ENCODE data around the gene GAS2L2. TPM values are rescaled to one million over a fixed set of nuclear protein-coding genes. Genes with fewer than 3 reads are reported as not detected.
"Not testable (repeated sequence)": the region's sequence is repeated elsewhere in the genome, so short reads cannot be mapped to it uniquely, and the experiment has no call there.

GAS2L2 gene
- polyA plus RNA-seq, 1 donor from 2014 or later = 0.38 TPM

- Histone ChIP-seq H3K79me2 (replicated peaks; ENCODE audit: insufficient read depth, low read length) (no peaks in the 10 kb centered on the region), H3K27ac (ENCODE audit: low read length) (no peak overlapping the region)
Observed at GRCh38 chr17:35752471-35752870, 568 bp downstream of the GAS2L2 start.

GRCh38 chr17:35751541-35751940 lies 1.5 kb downstream of the GAS2L2 start:
- not testable (repeated sequence) for H2AFZ ChIP-seq (ENCODE audit: low read depth, low read length); H3K4me2 ChIP-seq (ENCODE audit: low read length)

More at GRCh38 chr17:35752471-35752870, 568 bp downstream of the GAS2L2 start:
- no peak overlapping the region for H3K9ac ChIP-seq (ENCODE audit: low read length)
- no peak overlapping the region for H2AFZ ChIP-seq (ENCODE audit: low read depth, low read length)
- no peaks in the 10 kb centered on the region for H3K36me3 ChIP-seq (ENCODE audit: insufficient read depth, low read length)
- H3K4me2 ChIP-seq (ENCODE audit: low read length) = no peak overlapping the region
- H3F3A ChIP-seq (ENCODE audit: insufficient read depth, low read length, poor library complexity, severe bottlenecking) = no peaks in the 10 kb centered on the region
- no peaks in the 10 kb centered on the region for H3K9me3 ChIP-seq (ENCODE audit: low read length)
- no peaks in the 10 kb centered on the region for H3K9me2 ChIP-seq (ENCODE audit: insufficient read depth, low read length)
- TF ChIP-seq CTCF (IDR thresholded peaks at IDR 0.05; ENCODE audit: poor library complexity, severe bottlenecking) (no peak), POLR2AphosphoS5 (IDR thresholded peaks at IDR 0.05) (no peak), EP300 (conservative IDR thresholded peaks at IDR 0.05; ENCODE audit: poor library complexity, severe bottlenecking) (no peak), RAD21 (conservative IDR thresholded peaks at IDR 0.05) (no peak), SMC3 (conservative IDR thresholded peaks at IDR 0.05; ENCODE audit: poor library complexity) (no peak), MXI1 (conservative IDR thresholded peaks at IDR 0.05; ENCODE audit: poor library complexity, severe bottlenecking) (no peak), REST (IDR thresholded peaks at IDR 0.05; ENCODE audit: borderline replicate concordance) (no peak), EZH2 (IDR thresholded peaks at IDR 0.05; ENCODE audit: borderline replicate concordance, insufficient read depth, low read length, poor library complexity, severe bottlenecking) (no peak), TAF1 (IDR thresholded peaks at IDR 0.05; ENCODE audit: low read depth) (no peak)
- H3K27me3 ChIP-seq (ENCODE audit: insufficient read depth, low read depth, low read length) = peaks cover 3% of the 10 kb centered on the region
- H3K4me3 ChIP-seq (ENCODE audit: low read length) = no peak overlapping the region
- no peaks in the 10 kb centered on the region for H4K20me1 ChIP-seq (ENCODE audit: insufficient read depth)

More at GRCh38 chr17:35751541-35751940, 1.5 kb downstream of the GAS2L2 start:
- H3K9me2 ChIP-seq (ENCODE audit: insufficient read depth, low read length); H3K36me3 ChIP-seq (ENCODE audit: insufficient read depth, low read length); H3K9ac ChIP-seq (ENCODE audit: low read length); H3K4me3 ChIP-seq (ENCODE audit: low read length); H3K9me3 ChIP-seq (ENCODE audit: low read length); H3K27ac ChIP-seq (ENCODE audit: low read length); H3K79me2 ChIP-seq (replicated peaks; ENCODE audit: insufficient read depth, low read length); H4K20me1 ChIP-seq (ENCODE audit: insufficient read depth); H3F3A ChIP-seq (ENCODE audit: insufficient read depth, low read length, poor library complexity, severe bottlenecking); H3K27me3 ChIP-seq (ENCODE audit: insufficient read depth, low read depth, low read length): not testable (repeated sequence)

All from neural cell (in vitro differentiated cells).